Activated CD4-positive, alpha-beta T cell treated with anti-CD3 and anti-CD28 coated beads for 1 hour (primary cell): ENCODE results near the gene P2RX2.

Experiments used
- DNase-seq: peaks from one replicate; pipeline ENCODE4 v3.0.0-alpha.2; 2020

Gene P2RX2

GRCh38 chr12:132621657-132622435, 3.3 kb downstream of the P2RX2 start:
- no peak for DNase-seq

- DNase-seq = no peak
Measured at GRCh38 chr12:132622437-132623071, 4.0 kb downstream of the P2RX2 start.

- no peak for DNase-seq
Measured at GRCh38 chr12:132623072-132623869, 4.7 kb downstream of the P2RX2 start.

- no peak for DNase-seq
Measured at GRCh38 chr12:132624186-132624855, 5.7 kb downstream of the P2RX2 start.

- no peak for DNase-seq
Measured at GRCh38 chr12:132624910-132625630, 6.5 kb downstream of the P2RX2 start.

GRCh38 chr12:132625731-132626430, 7.3 kb downstream of the P2RX2 start:
- DNase-seq = no peak

- DNase-seq = no peak
Measured at GRCh38 chr12:132629330-132629729, 10.8 kb downstream of the P2RX2 start.

- DNase-seq = no peak
Measured at GRCh38 chr12:132630672-132631071, 12.1 kb downstream of the P2RX2 start.

GRCh38 chr12:132631666-132632065, 13.1 kb downstream of the P2RX2 start:
- no peak for DNase-seq

- no peak for DNase-seq
Measured at GRCh38 chr12:132632521-132633228, 14.1 kb downstream of the P2RX2 start.

- DNase-seq = no peak
Measured at GRCh38 chr12:132633398-132633797, 14.8 kb downstream of the P2RX2 start.

GRCh38 chr12:132633901-132634300, 15.3 kb downstream of the P2RX2 start:
- DNase-seq = no peak

- no peak for DNase-seq
Measured at GRCh38 chr12:132634411-132634990, 15.9 kb downstream of the P2RX2 start.

- no peak for DNase-seq
Measured at GRCh38 chr12:132635076-132635955, 16.7 kb downstream of the P2RX2 start.

- DNase-seq = no peak
Measured at GRCh38 chr12:132637811-132638210, 19.2 kb downstream of the P2RX2 start.

GRCh38 chr12:132638541-132639408, 20.2 kb downstream of the P2RX2 start:
- no peak for DNase-seq

GRCh38 chr12:132639956-132640520, 21.5 kb downstream of the P2RX2 start:
- DNase-seq = no peak

GRCh38 chr12:132640936-132641335, 22.4 kb downstream of the P2RX2 start:
- no peak for DNase-seq
